Thymus (tissue), 11 donors: ENCODE data around the gene TBC1D14. TPM values are rescaled to one million over a fixed set of nuclear protein-coding genes. Genes with fewer than 3 reads are reported as not detected.

Experiments used
- DNase-seq, 9 donors: peaks; one replicate each; pipeline ENCODE4 v3.0.0-alpha.2; 2013; ENCODE audit warnings: low spot score in 9 of 9, low read depth in 6 of 9, missing footprints in 1 of 9
- H3K27ac ChIP-seq, 2 donors: one replicate each; pipeline ENCODE4 v1.5.1; 2013; ENCODE audit warnings: control low read depth in 1 of 2, low read depth in 1 of 2, low read length in 1 of 2, mild to moderate bottlenecking in 1 of 2, moderate library complexity in 1 of 2
- H3K27me3 ChIP-seq, 2 donors: one replicate each; pipeline ENCODE4 v1.5.1; 2013; ENCODE audit warnings: low read length in 1 of 2; ENCODE audit not compliant: control insufficient read depth in 2 of 2, insufficient read depth in 1 of 2
- H3K36me3 ChIP-seq, 2 donors: one replicate each; pipeline ENCODE4 v1.5.1; 2013; ENCODE audit warnings: low read length in 1 of 2, mild to moderate bottlenecking in 1 of 2, moderate library complexity in 1 of 2; ENCODE audit not compliant: control insufficient read depth in 2 of 2, insufficient read depth in 2 of 2
- H3K4me1 ChIP-seq, 2 donors: one replicate each; pipeline ENCODE4 v1.5.1; 2013; ENCODE audit warnings: low read length in 2 of 2; ENCODE audit not compliant: control insufficient read depth in 2 of 2, insufficient read depth in 2 of 2
- H3K4me3 ChIP-seq, 2 donors: one replicate each; pipeline ENCODE4 v1.5.1; 2013; ENCODE audit warnings: low read length in 2 of 2, control low read depth in 1 of 2, mild to moderate bottlenecking in 1 of 2
- H3K9me3 ChIP-seq, 2 donors: one replicate each; pipeline ENCODE4 v1.5.1; 2013; ENCODE audit warnings: low read length in 1 of 2, mild to moderate bottlenecking in 1 of 2; ENCODE audit not compliant: control insufficient read depth in 2 of 2, insufficient read depth in 1 of 2
- WGBS: extraction: QIAGEN DNeasy Blood & Tissue Kit; methylation state at CpG from one replicate; pipeline ENCODE4 v1.1.7; 2013; 5-methylcytosine and 5-hydroxymethylcytosine counted together
- polyA plus RNA-seq: library from polyadenylated mRNA; stranded (reverse); fragments of 200-250 nt; gene quantifications from one replicate; pipeline ENCODE4 v1.2.3, GENCODE V29; 2013
- total RNA-seq: library from RNA; stranded (reverse); fragments of 120-200 nt; gene quantifications from one replicate; pipeline ENCODE4 v1.2.4, GENCODE V29; 2013
- donor health status: healthy.

The TBC1D14 gene
- total and polyA plus RNA-seq, 2 donors: 28.4 to 59.6 TPM

GRCh38 chr4:6944301-6945051, 34.9 kb downstream of the TBC1D14 start:
- no peak for DNase-seq
- H3K36me3 ChIP-seq: peaks cover 0 to 14% of the 10 kb centered on the region in 2 donors
- no peak overlapping the region for H3K4me3 ChIP-seq
- peak overlapping the region; percentile 18 to 26 for H3K27ac ChIP-seq
- 94% methylated on average over 20 of the region's 20 CpGs for WGBS
- no peaks in the 10 kb centered on the region for H3K9me3 ChIP-seq
- H3K4me1 ChIP-seq: peaks cover 39 to 55% of the 10 kb centered on the region in 2 donors
- no peaks in the 10 kb centered on the region for H3K27me3 ChIP-seq

- WGBS: 98% methylated on average over 2 of the region's 2 CpGs
- peak overlapping the region in 1 of 2 donors; percentile 26 for H3K27ac ChIP-seq
- no peaks in the 10 kb centered on the region for H3K27me3 ChIP-seq
- no peak for DNase-seq
- H3K36me3 ChIP-seq: peaks cover 0 to 10% of the 10 kb centered on the region in 2 donors
- H3K4me1 ChIP-seq: peaks cover 36 to 49% of the 10 kb centered on the region in 2 donors
- no peaks in the 10 kb centered on the region for H3K9me3 ChIP-seq
- H3K4me3 ChIP-seq: no peak overlapping the region
These were observed 35.4 kb downstream of the TBC1D14 start for GRCh38 chr4:6945052-6945409.

GRCh38 chr4:6946497-6946896, 36.9 kb downstream of the TBC1D14 start:
- Histone ChIP-seq H3K4me3 (no peak overlapping the region), H3K4me1 (peaks cover 25 to 35% of the 10 kb centered on the region in 2 donors), H3K27me3 (no peaks in the 10 kb centered on the region), H3K9me3 (no peaks in the 10 kb centered on the region), H3K27ac (no peak overlapping the region), H3K36me3 (peaks cover 0 to 10% of the 10 kb centered on the region in 2 donors)
- 98% methylated on average over 7 of the region's 7 CpGs for WGBS
- no peak for DNase-seq

- Histone ChIP-seq H3K27ac (no peak overlapping the region), H3K4me1 (peaks cover 22 to 32% of the 10 kb centered on the region in 2 donors), H3K27me3 (no peaks in the 10 kb centered on the region), H3K36me3 (peaks cover 0 to 10% of the 10 kb centered on the region in 2 donors), H3K4me3 (no peak overlapping the region), H3K9me3 (no peaks in the 10 kb centered on the region)
- 95% methylated on average over 3 of the region's 3 CpGs for WGBS
- DNase-seq: no peak
These were observed 38.5 kb downstream of the TBC1D14 start for GRCh38 chr4:6948134-6948460.

- Histone ChIP-seq H3K27ac (no peak overlapping the region), H3K9me3 (no peaks in the 10 kb centered on the region), H3K4me3 (no peak overlapping the region), H3K27me3 (no peaks in the 10 kb centered on the region), H3K4me1 (peaks cover 17 to 20% of the 10 kb centered on the region in 2 donors), H3K36me3 (peaks cover 0 to 7% of the 10 kb centered on the region in 2 donors)
- 74% methylated on average over 13 of the region's 13 CpGs for WGBS
- peak in 1 of 9 donors; percentile 35 for DNase-seq
These were observed 42.3 kb downstream of the TBC1D14 start for GRCh38 chr4:6951880-6952381.

GRCh38 chr4:6953751-6954380, 44.2 kb downstream of the TBC1D14 start:
- no peak for DNase-seq
- Histone ChIP-seq H3K36me3 (peaks cover 0 to 3% of the 10 kb centered on the region in 2 donors), H3K4me1 (peaks cover 17 to 24% of the 10 kb centered on the region in 2 donors), H3K9me3 (no peaks in the 10 kb centered on the region), H3K27ac (peak overlapping the region in 1 of 2 donors; percentile 18), H3K4me3 (no peak overlapping the region), H3K27me3 (no peaks in the 10 kb centered on the region)
- WGBS: 91% methylated on average over 35 of the region's 35 CpGs

- no peak overlapping the region for H3K4me3 ChIP-seq
- DNase-seq: no peak
- 92% methylated on average over 17 of the region's 17 CpGs for WGBS
These were observed 45.8 kb downstream of the TBC1D14 start for GRCh38 chr4:6955261-6955911.

GRCh38 chr4:6956087-6956433, 46.4 kb downstream of the TBC1D14 start:
- no peaks in the 10 kb centered on the region for H3K9me3 ChIP-seq
- no peak overlapping the region for H3K4me3 ChIP-seq
- 98% methylated on average over 6 of the region's 6 CpGs for WGBS
- no peak for DNase-seq
- H3K36me3 ChIP-seq: peaks cover 3% of the 10 kb centered on the region in 2 donors
- no peak overlapping the region for H3K27ac ChIP-seq
- peaks cover 17 to 32% of the 10 kb centered on the region in 2 donors for H3K4me1 ChIP-seq
- no peaks in the 10 kb centered on the region for H3K27me3 ChIP-seq

More at GRCh38 chr4:6955261-6955911, 45.8 kb downstream of the TBC1D14 start:
- Histone ChIP-seq H3K27me3 (no peaks in the 10 kb centered on the region), H3K9me3 (no peaks in the 10 kb centered on the region), H3K27ac (no peak overlapping the region), H3K4me1 (peaks cover 17 to 29% of the 10 kb centered on the region in 2 donors), H3K36me3 (peaks cover 0 to 3% of the 10 kb centered on the region in 2 donors)
